D721Med (cell line): ENCODE measurements around the gene C6orf136.
"Not testable (repeated sequence)": the region's sequence is repeated elsewhere in the genome, so short reads cannot be mapped to it uniquely, and the experiment has no call there.

Experiments used
- DNase-seq: peaks from one replicate; pipeline ENCODE4 v3.0.0; 2011; ENCODE audit warnings: low spot score; ENCODE audit not compliant: insufficient read length
- FAIRE-seq: peaks from 2 replicates; lab custom pipeline; 2011; peaks lifted over from hg19 to GRCh38; lab: Jason Lieb, UNC
- CTCF ChIP-seq: IDR thresholded peaks from 2 replicates; pipeline ENCODE4 v1.5.1; 2012; ENCODE audit warnings: mild to moderate bottlenecking, control low read depth; ENCODE audit not compliant: insufficient read depth; ENCODE audit errors: missing control alignments

The C6orf136 gene

GRCh38 chr6:30651143-30651542, 4.2 kb downstream of the C6orf136 start:
- FAIRE-seq (no peak), DNase-seq (no peak)
- no peak for TF ChIP-seq CTCF

GRCh38 chr6:30654798-30655742, 8.1 kb downstream of the C6orf136 start:
- TF ChIP-seq CTCF: no peak
- FAIRE-seq: no peak
- DNase-seq: no peak

- no peak for FAIRE-seq
- no peak for DNase-seq
- TF ChIP-seq CTCF: no peak
These were observed 8.8 kb downstream of the C6orf136 start for GRCh38 chr6:30655743-30656094.

- FAIRE-seq (no peak), DNase-seq (no peak)
- no peak for TF ChIP-seq CTCF
These were observed 9.6 kb downstream of the C6orf136 start for GRCh38 chr6:30656513-30656912.

GRCh38 chr6:30657454-30657853, 10.5 kb downstream of the C6orf136 start:
- DNase-seq (no peak), FAIRE-seq (no peak)
- no peak for TF ChIP-seq CTCF

- FAIRE-seq, DNase-seq: not testable (repeated sequence)
These were observed 11.0 kb downstream of the C6orf136 start for GRCh38 chr6:30657922-30658321.

- FAIRE-seq (no peak), DNase-seq (no peak)
- TF ChIP-seq CTCF: no peak
These were observed 18.2 kb downstream of the C6orf136 start for GRCh38 chr6:30664994-30665767.

GRCh38 chr6:30666300-30666699, 19.4 kb downstream of the C6orf136 start:
- not testable (repeated sequence) for DNase-seq, FAIRE-seq
